Measurements from ENCODE around the gene PTPRN. TPM values are rescaled to one million over a fixed set of nuclear protein-coding genes. Genes with fewer than 3 reads are reported as not detected.

The PTPRN gene
- total and polyA plus RNA-seq, 3 experiments from 2014 or later, result 0.11 TPM; not detected in 2

GRCh38 chr2:219252084-219252483 is 57.1 kb downstream of the PTPRN start:
- peaks cover 0 to 4% of the 10 kb centered on the region in 2 donors for H3K27me3 Mint-ChIP-seq
- Histone ChIP-seq H3K9me3 (ENCODE audit: low read length) (no peaks in the 10 kb centered on the region), H3K27ac (ENCODE audit: low read depth, low read length) (peak overlapping the region; percentile 95), H3K36me3 (ENCODE audit: insufficient read depth, low read length) (peaks cover 35% of the 10 kb centered on the region), H3K4me3 (ENCODE audit: low read length) (peak overlapping the region; percentile 99), H3K27me3 (ENCODE audit: insufficient read depth, low read length, poor library complexity, severe bottlenecking) (no peaks in the 10 kb centered on the region), H3K4me1 (ENCODE audit: insufficient read depth, low read length) (peaks cover 55% of the 10 kb centered on the region)
- peak overlapping the region; percentile 85 to 98 (median 96) for H3K27ac Mint-ChIP-seq
- peak in 2 of 5 donors; percentile 14 to 57 for DNase-seq
- POLR2A ChIA-PET, result interaction anchor here (0.5 to 11.9 kb wide), 9 partner anchors 9 to 871 kb away, joined by 3 to 164 read pairs (median 4); partner anchors contain the start of genes ABCB6, ANKZF1, ATG9A and CNPPD1
- H3K9me3 Mint-ChIP-seq, result no peaks in the 10 kb centered on the region
- peaks cover 4 to 66% (median 25%) of the 10 kb centered on the region in 3 donors for H3K36me3 Mint-ChIP-seq
- peak overlapping the region; percentile 84 to 99 (median 89) for H3K4me3 Mint-ChIP-seq
- H3K4me1 Mint-ChIP-seq, result peaks cover 63 to 69% (median 64%) of the 10 kb centered on the region in 3 donors
- CTCF ChIA-PET, result interaction anchor here (0.6 to 12.3 kb wide), 11 partner anchors 9 to 76 kb away, joined by 3 to 136 read pairs (median 5); partner anchors contain the start of genes ANKZF1, ATG9A and DNAJB2

GRCh38 chr2:219251656-219252055 is 57.5 kb downstream of the PTPRN start:
- POLR2A ChIA-PET, result interaction anchor here (0.5 to 11.9 kb wide), 8 partner anchors 10 to 871 kb away, joined by 3 to 164 read pairs (median 6); partner anchors contain the start of genes ABCB6, ANKZF1, ATG9A and CNPPD1
- peak overlapping the region; percentile 45 to 98 (median 94) for H3K27ac Mint-ChIP-seq
- peak overlapping the region; percentile 84 to 99 (median 89) for H3K4me3 Mint-ChIP-seq
- Histone ChIP-seq H3K4me1 (ENCODE audit: insufficient read depth, low read length) (peaks cover 60% of the 10 kb centered on the region), H3K27me3 (ENCODE audit: insufficient read depth, low read length, poor library complexity, severe bottlenecking) (no peaks in the 10 kb centered on the region), H3K27ac (ENCODE audit: low read depth, low read length) (peak overlapping the region; percentile 95), H3K9me3 (ENCODE audit: low read length) (no peaks in the 10 kb centered on the region), H3K36me3 (ENCODE audit: insufficient read depth, low read length) (peaks cover 35% of the 10 kb centered on the region), H3K4me3 (ENCODE audit: low read length) (peak overlapping the region; percentile 99)
- peaks cover 0 to 4% of the 10 kb centered on the region in 2 donors for H3K27me3 Mint-ChIP-seq
- CTCF ChIA-PET, result interaction anchor here (0.6 to 12.3 kb wide), 8 partner anchors 10 to 44 kb away, joined by 3 to 136 read pairs (median 6); partner anchors contain the start of genes ANKZF1, ATG9A and DNAJB2
- DNase-seq, result no peak
- no peaks in the 10 kb centered on the region for H3K9me3 Mint-ChIP-seq
- peaks cover 67 to 73% (median 68%) of the 10 kb centered on the region in 3 donors for H3K4me1 Mint-ChIP-seq
- H3K36me3 Mint-ChIP-seq, result peaks cover 4 to 66% (median 25%) of the 10 kb centered on the region in 3 donors

DNA sequence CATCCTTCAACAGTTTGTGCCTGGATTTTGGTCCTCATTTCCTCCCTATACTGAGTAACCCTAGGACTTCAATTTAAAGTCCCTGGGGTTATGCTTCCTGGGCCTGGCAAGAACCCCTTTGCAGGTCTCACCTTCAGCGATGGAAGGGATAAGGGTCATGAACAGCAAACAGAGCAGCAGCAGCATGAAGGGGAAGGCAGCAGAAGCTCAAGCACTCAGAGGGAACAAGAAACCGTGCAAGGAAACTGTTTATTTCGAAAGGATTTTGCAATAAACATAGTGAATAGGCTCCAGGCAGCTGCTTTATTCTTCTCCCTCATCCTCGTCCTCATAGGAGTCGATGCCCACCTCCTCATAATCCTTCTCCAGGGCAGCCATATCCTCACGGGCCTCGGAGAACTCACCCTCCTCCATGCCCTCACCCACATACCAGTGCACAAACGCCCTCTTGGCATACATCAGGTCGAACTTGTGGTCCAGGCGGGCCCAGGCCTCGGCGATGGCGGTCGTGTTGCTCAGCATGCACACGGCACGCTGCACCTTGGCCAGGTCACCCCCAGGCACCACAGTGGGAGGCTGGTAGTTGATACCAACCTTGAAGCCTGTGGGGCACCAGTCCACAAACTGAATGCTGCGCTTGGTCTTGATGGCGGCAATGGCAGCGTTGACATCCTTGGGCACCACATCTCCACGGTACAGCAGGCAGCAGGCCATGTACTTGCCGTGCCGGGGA is 59.0 kb downstream of the PTPRN start:
- POLR2A ChIA-PET, result interaction anchor here (1.3 to 11.9 kb wide), 7 partner anchors 10 to 74 kb away, joined by 4 to 164 read pairs (median 9); partner anchors contain the start of genes ABCB6, ANKZF1, ATG9A and CNPPD1
- DNase-seq, result peak in 1 of 5 donors; percentile 44

DNA sequence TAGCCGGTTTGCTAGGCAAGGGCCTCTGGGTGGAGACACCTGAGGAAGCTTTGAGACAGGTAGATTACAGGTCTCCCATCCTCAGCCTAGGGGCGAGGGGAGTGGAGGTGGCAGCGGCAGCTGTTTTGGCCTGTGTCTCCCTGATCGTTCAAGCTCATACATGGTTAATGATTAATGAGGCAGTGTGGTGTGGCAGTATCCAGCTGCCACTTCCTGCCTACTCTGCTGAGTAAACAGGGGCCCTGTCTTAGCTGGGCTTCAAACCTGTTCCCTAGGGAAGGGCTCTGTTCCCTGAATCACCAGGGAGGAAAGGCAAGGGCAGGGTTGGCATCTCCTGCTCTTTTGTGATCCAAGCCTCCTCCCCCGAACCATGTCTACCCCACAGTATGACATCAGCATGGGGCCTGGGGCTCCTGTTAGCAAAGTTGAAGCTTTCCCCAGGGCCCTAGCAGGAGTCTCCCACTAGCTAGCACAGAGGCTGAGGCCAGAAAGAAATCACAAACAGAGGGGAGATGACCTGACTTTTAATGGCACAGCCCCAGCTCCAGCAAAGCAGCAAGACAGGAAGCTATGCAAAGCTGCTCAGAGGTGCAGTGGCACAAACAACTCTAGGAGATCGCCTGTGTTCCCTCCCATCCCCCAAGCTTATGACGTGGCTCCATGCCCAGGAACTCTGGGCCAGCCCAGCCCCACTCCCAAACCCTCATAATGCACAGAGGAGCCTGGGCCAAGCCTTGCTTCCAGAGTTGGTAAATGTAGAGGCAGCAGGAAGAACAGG is 59.8 kb downstream of the PTPRN start:
- Histone ChIP-seq H3K36me3 (ENCODE audit: insufficient read depth, low read length) (peaks cover 35% of the 10 kb centered on the region), H3K4me3 (ENCODE audit: low read length) (peak overlapping the region; percentile 56), H3K9me3 (ENCODE audit: low read length) (no peaks in the 10 kb centered on the region), H3K27me3 (ENCODE audit: insufficient read depth, low read length, poor library complexity, severe bottlenecking) (no peaks in the 10 kb centered on the region), H3K4me1 (ENCODE audit: insufficient read depth, low read length) (peaks cover 74% of the 10 kb centered on the region), H3K27ac (ENCODE audit: low read depth, low read length) (peak overlapping the region; percentile 69)
- ChIA-PET POLR2A (interaction anchor here (0.5 to 11.9 kb wide), 10 partner anchors 10 to 842 kb away, joined by 3 to 164 read pairs (median 8); partner anchors contain the start of genes ABCB6, ANKZF1, ATG9A and CNPPD1), CTCF (interaction anchor here (0.7 to 12.3 kb wide), 18 partner anchors 10 to 96 kb away, joined by 3 to 136 read pairs (median 4); partner anchors contain the start of genes ANKZF1, ATG9A, DNAJB2 and NHEJ1)
- Mint-ChIP-seq H3K4me3 (peak overlapping the region; percentile 84 to 99 (median 90)), H3K9me3 (peaks cover 0 to 2% (median 0%) of the 10 kb centered on the region in 5 donors), H3K27me3 (peaks cover 0 to 6% of the 10 kb centered on the region in 2 donors), H3K27ac (peak overlapping the region; percentile 85 to 98 (median 94)), H3K36me3 (peaks cover 4 to 65% (median 25%) of the 10 kb centered on the region in 3 donors), H3K4me1 (peaks cover 75 to 81% (median 78%) of the 10 kb centered on the region in 3 donors)
- DNase-seq, result peak; percentile 23 to 66 (median 61)

More for the DNA sequence above, 59.0 kb downstream of the PTPRN start:
- H3K27me3 Mint-ChIP-seq, result peaks cover 0 to 5% of the 10 kb centered on the region in 2 donors
- no peaks in the 10 kb centered on the region for H3K27me3 ChIP-seq (ENCODE audit: insufficient read depth, low read length, poor library complexity, severe bottlenecking)
- H3K9me3 Mint-ChIP-seq, result peaks cover 0 to 2% (median 0%) of the 10 kb centered on the region in 5 donors
- peaks cover 4 to 69% (median 25%) of the 10 kb centered on the region in 3 donors for H3K36me3 Mint-ChIP-seq
- H3K36me3 ChIP-seq (ENCODE audit: insufficient read depth, low read length), result peaks cover 35% of the 10 kb centered on the region
- H3K27ac Mint-ChIP-seq, result peak overlapping the region; percentile 85 to 98 (median 94)
- peaks cover 70% of the 10 kb centered on the region for H3K4me1 ChIP-seq (ENCODE audit: insufficient read depth, low read length)
- no peaks in the 10 kb centered on the region for H3K9me3 ChIP-seq (ENCODE audit: low read length)
- peaks cover 74 to 79% (median 78%) of the 10 kb centered on the region in 3 donors for H3K4me1 Mint-ChIP-seq
- peak overlapping the region; percentile 56 for H3K4me3 ChIP-seq (ENCODE audit: low read length)
- CTCF ChIA-PET, result interaction anchor here (0.7 to 12.3 kb wide), 17 partner anchors 11 to 96 kb away, joined by 3 to 136 read pairs (median 4); partner anchors contain the start of genes ANKZF1, ATG9A, DNAJB2 and NHEJ1
- peak overlapping the region; percentile 84 to 99 (median 90) for H3K4me3 Mint-ChIP-seq
- H3K27ac ChIP-seq (ENCODE audit: low read depth, low read length), result peak overlapping the region; percentile 69

- no peak for DNase-seq
- H3K27ac ChIP-seq (ENCODE audit: low read depth, low read length), result peak overlapping the region; percentile 69
- peaks cover 78 to 84% (median 80%) of the 10 kb centered on the region in 3 donors for H3K4me1 Mint-ChIP-seq
- peaks cover 76% of the 10 kb centered on the region for H3K4me1 ChIP-seq (ENCODE audit: insufficient read depth, low read length)
- ChIA-PET CTCF (interaction anchor here (1.0 to 12.3 kb wide), 9 partner anchors 19 to 95 kb away, joined by 3 to 136 read pairs (median 9); partner anchors contain the start of genes ANKZF1, ATG9A, DNAJB2 and NHEJ1), POLR2A (interaction anchor here (0.5 to 11.9 kb wide), 11 partner anchors 9 to 841 kb away, joined by 3 to 164 read pairs (median 8); partner anchors contain the start of genes ABCB6, ANKZF1, ATG9A and CNPPD1)
- H3K36me3 Mint-ChIP-seq, result peaks cover 4 to 63% (median 25%) of the 10 kb centered on the region in 3 donors
- peaks cover 35% of the 10 kb centered on the region for H3K36me3 ChIP-seq (ENCODE audit: insufficient read depth, low read length)
- H3K9me3 ChIP-seq (ENCODE audit: low read length), result no peaks in the 10 kb centered on the region
- peak overlapping the region; percentile 85 to 98 (median 94) for H3K27ac Mint-ChIP-seq
- H3K4me3 ChIP-seq (ENCODE audit: low read length), result peak overlapping the region; percentile 56
- H3K27me3 Mint-ChIP-seq, result peaks cover 0 to 6% of the 10 kb centered on the region in 2 donors
- H3K27me3 ChIP-seq (ENCODE audit: insufficient read depth, low read length, poor library complexity, severe bottlenecking), result no peaks in the 10 kb centered on the region
- peak overlapping the region; percentile 84 to 99 (median 90) for H3K4me3 Mint-ChIP-seq
- peaks cover 0 to 2% (median 0%) of the 10 kb centered on the region in 5 donors for H3K9me3 Mint-ChIP-seq
Observed at GRCh38 chr2:219248845-219249202, 60.4 kb downstream of the PTPRN start.

GRCh38 chr2:219247678-219248642 is 61.2 kb downstream of the PTPRN start:
- H3K4me3 Mint-ChIP-seq, result peak overlapping the region; percentile 81 to 99 (median 90)
- ChIA-PET CTCF (interaction anchor here (0.7 to 12.3 kb wide), 6 partner anchors 18 to 268 kb away, joined by 3 to 136 read pairs (median 24); partner anchors contain the start of genes ANKZF1, ATG9A and DNAJB2), POLR2A (interaction anchor here (0.5 to 11.9 kb wide), 10 partner anchors 18 to 352 kb away, joined by 3 to 164 read pairs (median 6); partner anchors contain the start of genes ANKZF1, ATG9A, CNPPD1 and DNAJB2)
- peaks cover 78 to 90% (median 80%) of the 10 kb centered on the region in 3 donors for H3K4me1 Mint-ChIP-seq
- Histone ChIP-seq H3K27me3 (ENCODE audit: insufficient read depth, low read length, poor library complexity, severe bottlenecking) (no peaks in the 10 kb centered on the region), H3K4me3 (ENCODE audit: low read length) (peak overlapping the region; percentile 86), H3K4me1 (ENCODE audit: insufficient read depth, low read length) (peaks cover 76% of the 10 kb centered on the region), H3K9me3 (ENCODE audit: low read length) (no peaks in the 10 kb centered on the region), H3K27ac (ENCODE audit: low read depth, low read length) (peak overlapping the region; percentile 69), H3K36me3 (ENCODE audit: insufficient read depth, low read length) (peaks cover 35% of the 10 kb centered on the region)
- peaks cover 4 to 57% (median 25%) of the 10 kb centered on the region in 3 donors for H3K36me3 Mint-ChIP-seq
- peak; percentile 52 to 86 (median 83) for DNase-seq
- H3K9me3 Mint-ChIP-seq, result peaks cover 0 to 2% (median 0%) of the 10 kb centered on the region in 5 donors
- peak overlapping the region; percentile 88 to 99 (median 95) for H3K27ac Mint-ChIP-seq
- peaks cover 0 to 6% of the 10 kb centered on the region in 2 donors for H3K27me3 Mint-ChIP-seq

Data from CD8-positive, alpha-beta memory T cell (primary cell).